Activated CD4-positive, alpha-beta T cell treated with anti-CD3 and anti-CD28 coated beads, Interleukin-2, amount 10 ng/mL, durations not matched to agents 7 days and 5 days (primary cell): ENCODE measurements around the gene ADAM10. TPM values are rescaled to one million over a fixed set of nuclear protein-coding genes. Genes with fewer than 3 reads are reported as not detected.

Experiments used
- CTCF ChIA-PET: fragments of 350-600 bp; sonication (Branson Sonifier 250); formaldehyde crosslinking; loops from one replicate; lab custom pipeline; 2021; ENCODE audit warnings: antibody characterized with exemption; lab: Charles Lee
- POLR2A ChIA-PET: fragments of 350-600 bp; sonication (Branson Sonifier 250); formaldehyde crosslinking; loops from one replicate; lab custom pipeline; 2021; ENCODE audit warnings: antibody characterized with exemption; lab: Charles Lee
- DNase-seq: peaks from one replicate; pipeline ENCODE4 v3.0.0-alpha.2; 2020
- H3K27ac Mint-ChIP-seq: one replicate; pipeline ENCODE4 v1.8.0; 2021; ENCODE audit warnings: mild to moderate bottlenecking, moderate library complexity, mixed read lengths
- H3K27me3 Mint-ChIP-seq: one replicate; pipeline ENCODE4 v1.8.0; 2021; ENCODE audit warnings: mixed read lengths
- H3K36me3 Mint-ChIP-seq: one replicate; pipeline ENCODE4 v1.8.0; 2021; ENCODE audit warnings: low read depth, mixed read lengths
- H3K4me1 Mint-ChIP-seq: one replicate; pipeline ENCODE4 v1.8.0; 2021; ENCODE audit warnings: mixed read lengths
- H3K4me3 Mint-ChIP-seq: one replicate; pipeline ENCODE4 v1.8.0; 2021; ENCODE audit warnings: mild to moderate bottlenecking, moderate library complexity, mixed read lengths
- H3K9me3 Mint-ChIP-seq: one replicate; pipeline ENCODE4 v1.8.0; 2021; ENCODE audit warnings: mixed read lengths
- total RNA-seq, 2 experiments: library from RNA; stranded (reverse); gene quantifications; one replicate each; pipeline ENCODE4 v1.2.3, GENCODE V29; 2021

The ADAM10 gene
- total RNA-seq, 2 experiments from 2014 or later = 140 to 170 TPM

DNA sequence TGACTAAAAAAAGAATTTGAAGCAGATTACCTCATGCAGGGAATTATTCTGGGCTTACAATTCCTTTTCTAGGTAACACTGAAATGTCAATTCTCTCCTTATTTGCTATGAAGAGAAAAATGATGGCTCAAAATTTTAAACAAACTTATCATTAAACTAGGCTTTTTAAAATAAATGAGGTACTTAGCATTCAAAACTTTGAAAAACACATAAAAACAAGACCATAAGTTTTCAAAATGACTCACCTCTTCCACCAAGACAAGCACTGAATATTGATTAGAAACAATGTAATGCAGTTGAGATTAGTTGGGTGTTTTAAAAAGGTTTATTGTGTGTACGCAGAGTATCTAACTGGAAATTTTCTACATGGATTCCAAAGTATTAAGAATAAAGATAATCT, 154.6 kb downstream of the ADAM10 start:
- CTCF ChIA-PET = no interaction called here
- peaks cover 59% of the 10 kb centered on the region for H3K36me3 Mint-ChIP-seq
- H3K4me1 Mint-ChIP-seq = peaks cover 28% of the 10 kb centered on the region
- no peak overlapping the region for H3K4me3 Mint-ChIP-seq
- no peaks in the 10 kb centered on the region for H3K27me3 Mint-ChIP-seq
- POLR2A ChIA-PET = no interaction called here
- no peak overlapping the region for H3K27ac Mint-ChIP-seq
- no peak for DNase-seq
- no peaks in the 10 kb centered on the region for H3K9me3 Mint-ChIP-seq

- Mint-ChIP-seq H3K4me3 (no peak overlapping the region), H3K9me3 (no peaks in the 10 kb centered on the region), H3K4me1 (peaks cover 28% of the 10 kb centered on the region), H3K36me3 (peaks cover 54% of the 10 kb centered on the region), H3K27me3 (no peaks in the 10 kb centered on the region), H3K27ac (peak overlapping the region; percentile 44)
- ChIA-PET CTCF (no interaction called here), POLR2A (no interaction called here)
- no peak for DNase-seq
Measured at GRCh38 chr15:58593870-58594269, 155.6 kb downstream of the ADAM10 start.

GRCh38 chr15:58590926-58591325, 158.6 kb downstream of the ADAM10 start:
- CTCF ChIA-PET = interaction anchor here (0.6 to 0.8 kb wide), 2 partner anchors 122 to 850 kb away, joined by 3 read pairs; no protein-coding TSS in a partner anchor
- no peak overlapping the region for H3K27ac Mint-ChIP-seq

DNA sequence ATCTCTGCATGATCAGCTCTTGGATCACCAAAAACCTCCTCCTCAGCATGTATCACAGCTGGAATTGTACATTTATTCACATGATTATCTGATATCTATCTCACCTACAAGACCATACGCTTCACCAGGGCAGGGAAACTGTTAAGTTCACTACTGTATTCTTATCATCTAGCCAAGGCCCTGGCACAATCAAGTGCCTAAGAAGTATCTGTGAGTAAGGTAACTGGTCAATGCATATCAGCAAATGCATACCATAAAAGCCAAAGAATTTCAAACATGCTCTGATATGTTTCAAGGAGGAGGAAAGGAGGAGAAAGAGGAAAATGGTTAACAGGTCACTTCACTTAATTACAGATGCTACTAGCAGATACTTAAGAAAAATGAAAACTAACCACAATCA, 159.3 kb downstream of the ADAM10 start:
- Mint-ChIP-seq H3K27ac (no peak overlapping the region), H3K36me3 (peaks cover 30% of the 10 kb centered on the region), H3K9me3 (no peaks in the 10 kb centered on the region), H3K27me3 (no peaks in the 10 kb centered on the region), H3K4me1 (peaks cover 23% of the 10 kb centered on the region), H3K4me3 (no peak overlapping the region)
- CTCF ChIA-PET = interaction anchor here (0.9 to 1.0 kb wide), 2 partner anchors 21 to 45 kb away, joined by 3 read pairs; no protein-coding TSS in a partner anchor
- no peak for DNase-seq
- POLR2A ChIA-PET = no interaction called here

More at GRCh38 chr15:58590926-58591325, 158.6 kb downstream of the ADAM10 start:
- POLR2A ChIA-PET = no interaction called here
- Mint-ChIP-seq H3K36me3 (peaks cover 36% of the 10 kb centered on the region), H3K9me3 (no peaks in the 10 kb centered on the region), H3K27me3 (no peaks in the 10 kb centered on the region), H3K4me3 (no peak overlapping the region), H3K4me1 (peaks cover 24% of the 10 kb centered on the region)
- DNase-seq = no peak

DNA sequence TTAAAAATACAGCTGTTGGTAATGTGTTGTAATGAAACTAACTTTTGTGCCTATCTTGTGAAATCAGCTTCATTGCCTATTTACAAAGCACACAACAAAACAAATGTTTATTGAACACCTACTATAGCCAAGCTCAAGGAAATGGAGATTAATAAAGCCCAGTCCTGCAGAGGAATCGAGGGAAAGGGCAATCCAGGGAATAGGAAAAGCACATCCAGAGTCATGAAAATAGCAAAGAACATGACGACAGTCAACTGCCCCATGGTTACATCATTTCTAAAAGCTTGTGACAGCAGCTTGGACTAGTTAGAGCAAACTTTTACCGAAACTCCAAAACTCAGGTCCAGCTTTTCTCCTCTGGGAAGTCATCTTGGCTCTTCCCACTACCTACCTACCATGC, 160.5 kb downstream of the ADAM10 start:
- H3K36me3 Mint-ChIP-seq = peaks cover 23% of the 10 kb centered on the region
- peaks cover under 1% of the 10 kb centered on the region for H3K9me3 Mint-ChIP-seq
- H3K4me3 Mint-ChIP-seq = no peak overlapping the region
- H3K27ac Mint-ChIP-seq = no peak overlapping the region
- no peak for DNase-seq
- ChIA-PET CTCF (interaction anchor here (1.0 to 1.7 kb wide), 3 partner anchors 14 to 23 kb away, joined by 3 to 7 read pairs (median 5); no protein-coding TSS in a partner anchor), POLR2A (no interaction called here)
- H3K27me3 Mint-ChIP-seq = peaks cover 5% of the 10 kb centered on the region
- H3K4me1 Mint-ChIP-seq = peaks cover 21% of the 10 kb centered on the region

GRCh38 chr15:58588096-58588495, 161.4 kb downstream of the ADAM10 start:
- POLR2A ChIA-PET = no interaction called here
- H3K9me3 Mint-ChIP-seq = peaks cover 8% of the 10 kb centered on the region
- H3K36me3 Mint-ChIP-seq = peaks cover 18% of the 10 kb centered on the region
- H3K27ac Mint-ChIP-seq = no peak overlapping the region
- CTCF ChIA-PET = interaction anchor here (0.8 to 1.7 kb wide), 2 partner anchors 10 to 15 kb away, joined by 3 to 5 read pairs; no protein-coding TSS in a partner anchor
- peaks cover 13% of the 10 kb centered on the region for H3K27me3 Mint-ChIP-seq
- H3K4me1 Mint-ChIP-seq = peaks cover 15% of the 10 kb centered on the region
- no peak overlapping the region for H3K4me3 Mint-ChIP-seq
- no peak for DNase-seq

DNA sequence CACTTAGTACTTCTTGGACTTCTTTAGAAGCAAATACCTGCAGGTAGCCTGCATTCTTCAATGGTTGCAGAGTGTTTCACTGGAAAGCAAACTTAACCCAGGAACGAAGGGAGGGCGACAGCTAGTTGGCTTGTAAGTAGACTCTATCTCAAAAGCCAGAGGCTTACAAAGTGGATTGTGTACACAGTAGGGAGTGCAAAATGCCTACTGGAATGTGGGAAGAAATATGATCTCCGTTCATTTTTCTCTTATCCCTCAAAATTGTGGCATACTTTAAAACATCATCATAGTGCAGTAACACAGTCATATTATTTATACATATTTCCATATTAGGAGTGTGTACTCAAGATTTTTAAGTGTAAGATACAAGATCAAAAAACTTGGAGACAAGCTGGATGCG, 162.0 kb downstream of the ADAM10 start:
- peaks cover 16% of the 10 kb centered on the region for H3K36me3 Mint-ChIP-seq
- H3K4me3 Mint-ChIP-seq = no peak overlapping the region
- H3K27me3 Mint-ChIP-seq = peaks cover 13% of the 10 kb centered on the region
- peaks cover 14% of the 10 kb centered on the region for H3K4me1 Mint-ChIP-seq
- peaks cover 8% of the 10 kb centered on the region for H3K9me3 Mint-ChIP-seq
- ChIA-PET CTCF (interaction anchor here (0.8 to 1.7 kb wide), 2 partner anchors 11 to 14 kb away, joined by 3 to 5 read pairs; no protein-coding TSS in a partner anchor), POLR2A (no interaction called here)
- DNase-seq = no peak
- H3K27ac Mint-ChIP-seq = no peak overlapping the region

DNA sequence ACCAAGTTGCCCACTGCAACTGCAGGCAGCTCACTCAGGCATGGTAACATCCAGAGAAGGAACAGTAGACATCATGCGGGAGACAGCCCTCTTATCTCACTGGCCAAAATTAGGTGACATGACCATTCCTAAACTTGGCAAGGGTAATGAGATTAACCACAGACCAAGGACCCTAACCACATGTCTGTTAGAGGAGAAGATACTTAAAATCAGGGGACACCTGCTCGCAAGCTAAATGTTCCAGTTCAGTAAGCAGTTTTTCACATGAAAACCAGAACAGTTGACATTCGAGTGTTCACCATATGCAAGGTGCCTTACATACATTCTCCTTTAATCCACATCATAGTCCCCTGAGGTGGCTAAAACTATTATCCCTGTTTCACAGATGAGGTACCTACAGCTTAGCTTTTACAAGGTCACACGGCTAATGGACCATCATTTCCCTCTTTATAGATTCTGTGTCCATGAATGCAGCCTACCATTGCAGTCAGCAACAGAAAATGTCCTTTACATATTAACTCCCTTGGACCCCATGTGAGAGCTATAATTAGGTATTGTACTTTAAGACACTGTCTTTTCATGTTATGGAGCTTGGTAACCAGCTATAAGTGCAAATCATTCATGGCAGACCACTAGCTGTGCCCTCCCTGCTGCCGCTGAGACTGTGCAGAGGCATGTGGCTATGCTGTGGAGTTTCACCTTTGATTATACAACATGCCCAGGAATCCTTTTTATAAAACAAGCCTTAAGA, 163.6 kb downstream of the ADAM10 start:
- POLR2A ChIA-PET = no interaction called here
- peaks cover 18% of the 10 kb centered on the region for H3K27me3 Mint-ChIP-seq
- CTCF ChIA-PET = interaction anchor here (0.7 to 2.7 kb wide), 4 partner anchors 11 to 221 kb away, joined by 3 to 17 read pairs (median 4); no protein-coding TSS in a partner anchor

GRCh38 chr15:58584789-58585461, 164.6 kb downstream of the ADAM10 start:
- peaks cover 8% of the 10 kb centered on the region for H3K9me3 Mint-ChIP-seq
- H3K27ac Mint-ChIP-seq = no peak overlapping the region
- POLR2A ChIA-PET = interaction anchor here (0.6 kb wide), 1 partner anchor 179 kb away, joined by 3 read pairs; no protein-coding TSS in a partner anchor
- CTCF ChIA-PET = interaction anchor here (0.7 to 2.7 kb wide), 5 partner anchors 10 to 220 kb away, joined by 3 to 17 read pairs (median 4); no protein-coding TSS in a partner anchor
- H3K4me1 Mint-ChIP-seq = peaks cover 14% of the 10 kb centered on the region
- no peak for DNase-seq
- H3K4me3 Mint-ChIP-seq = no peak overlapping the region
- H3K36me3 Mint-ChIP-seq = peaks cover 5% of the 10 kb centered on the region
- peaks cover 18% of the 10 kb centered on the region for H3K27me3 Mint-ChIP-seq

More for the DNA sequence above, 163.6 kb downstream of the ADAM10 start:
- Mint-ChIP-seq H3K4me1 (peaks cover 14% of the 10 kb centered on the region), H3K27ac (no peak overlapping the region), H3K4me3 (no peak overlapping the region), H3K36me3 (peaks cover 5% of the 10 kb centered on the region), H3K9me3 (peaks cover 8% of the 10 kb centered on the region)
- no peak for DNase-seq

DNA sequence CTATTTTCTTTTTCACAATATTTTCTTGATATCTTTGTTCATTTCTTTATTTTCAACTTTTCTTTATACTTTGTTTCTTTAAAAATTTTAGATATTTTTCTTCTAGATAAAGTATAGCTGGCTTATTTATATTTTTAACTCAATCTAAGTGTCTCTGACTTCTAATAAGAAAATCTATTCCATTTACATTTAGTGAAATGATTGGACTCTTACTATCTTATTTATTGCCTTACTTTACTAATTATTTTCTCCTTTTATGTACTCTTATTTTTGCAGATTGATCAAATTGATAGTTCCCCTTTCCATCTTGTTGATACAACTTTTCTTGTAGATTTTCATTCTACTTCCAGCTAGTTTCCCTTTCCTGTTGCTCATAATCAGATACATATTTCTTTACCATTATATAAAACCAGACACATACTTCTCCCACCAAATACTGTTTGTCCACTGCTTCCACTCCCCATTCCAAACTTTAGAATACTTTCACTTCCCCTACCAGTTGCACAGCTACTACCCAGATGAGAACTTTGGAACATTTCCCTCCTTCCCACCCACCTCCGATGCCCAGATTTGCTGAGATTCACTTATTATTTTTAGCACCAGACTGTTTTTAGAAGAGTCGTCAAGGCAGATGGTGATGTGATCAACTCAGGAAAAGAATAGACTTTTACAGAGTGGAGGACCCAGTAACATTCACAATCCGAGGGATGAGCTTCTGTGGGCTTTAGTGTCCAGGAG, 166.2 kb downstream of the ADAM10 start:
- DNase-seq = no peak
- H3K27ac Mint-ChIP-seq = no peak overlapping the region
- peaks cover 14% of the 10 kb centered on the region for H3K4me1 Mint-ChIP-seq
- ChIA-PET POLR2A (no interaction called here), CTCF (interaction anchor here (2.7 kb wide), 1 partner anchor 9 kb away, joined by 17 read pairs; no protein-coding TSS in a partner anchor)
- H3K36me3 Mint-ChIP-seq = peaks cover 5% of the 10 kb centered on the region
- peaks cover 8% of the 10 kb centered on the region for H3K9me3 Mint-ChIP-seq
- H3K4me3 Mint-ChIP-seq = no peak overlapping the region
- peaks cover 18% of the 10 kb centered on the region for H3K27me3 Mint-ChIP-seq

DNA sequence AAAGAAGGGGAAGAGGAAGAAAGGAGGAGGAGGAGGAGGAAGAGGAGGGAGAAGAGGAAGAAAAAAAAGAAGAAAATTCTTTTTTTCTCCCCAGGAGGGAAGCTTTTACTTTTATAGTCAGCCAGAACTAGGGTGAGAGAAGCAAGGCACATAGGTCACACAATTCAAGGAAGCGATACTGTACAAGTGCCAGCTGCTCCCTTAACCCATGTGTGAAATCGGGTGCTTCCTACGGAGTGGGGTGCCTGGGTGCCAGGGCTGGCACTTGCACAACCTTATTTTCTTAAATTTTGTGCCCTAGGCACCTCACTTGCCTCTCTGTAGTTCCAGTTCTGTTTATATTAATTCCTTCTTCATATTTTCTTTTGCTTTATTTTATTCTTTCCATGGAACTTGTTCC, 167.3 kb downstream of the ADAM10 start:
- ChIA-PET CTCF (interaction anchor here (0.7 kb wide), 2 partner anchors 23 to 297 kb away, joined by 3 to 4 read pairs; no protein-coding TSS in a partner anchor), POLR2A (no interaction called here)
- H3K4me3 Mint-ChIP-seq = no peak overlapping the region
- DNase-seq = no peak
- peaks cover 18% of the 10 kb centered on the region for H3K27me3 Mint-ChIP-seq
- H3K9me3 Mint-ChIP-seq = peaks cover 8% of the 10 kb centered on the region
- H3K4me1 Mint-ChIP-seq = peaks cover 14% of the 10 kb centered on the region
- H3K27ac Mint-ChIP-seq = no peak overlapping the region
- peaks cover 5% of the 10 kb centered on the region for H3K36me3 Mint-ChIP-seq

DNA sequence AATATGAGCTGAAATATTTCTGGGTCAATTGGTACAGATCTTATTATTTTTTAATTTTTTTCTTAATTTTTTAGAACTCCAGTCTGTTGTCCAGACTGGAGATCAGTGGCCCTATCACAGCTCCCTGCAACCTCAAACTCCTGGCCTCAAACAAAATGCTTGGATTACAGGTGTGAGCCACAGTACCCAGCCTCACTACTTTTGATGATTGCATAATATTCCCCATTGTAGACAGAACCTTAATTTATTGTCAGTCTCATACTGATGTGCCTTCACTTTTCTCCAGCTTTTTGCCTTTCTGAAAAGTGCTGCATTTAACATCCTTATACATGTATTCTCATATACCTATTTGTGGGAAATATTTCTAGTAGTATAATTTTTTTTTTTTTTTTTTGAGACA, 172.8 kb downstream of the ADAM10 start:
- no peaks in the 10 kb centered on the region for H3K36me3 Mint-ChIP-seq
- H3K9me3 Mint-ChIP-seq = peaks cover 2% of the 10 kb centered on the region
- peaks cover 6% of the 10 kb centered on the region for H3K4me1 Mint-ChIP-seq
- CTCF ChIA-PET = interaction anchor here (0.7 kb wide), 1 partner anchor 15 kb away, joined by 3 read pairs; no protein-coding TSS in a partner anchor
- peaks cover under 1% of the 10 kb centered on the region for H3K27me3 Mint-ChIP-seq
- no peak for DNase-seq
- H3K4me3 Mint-ChIP-seq = no peak overlapping the region
- POLR2A ChIA-PET = no interaction called here
- H3K27ac Mint-ChIP-seq = no peak overlapping the region
